Stimulated activated CD8-positive, alpha-beta memory T cell treated with anti-CD3 and anti-CD28 coated beads, Interleukin-2, amount 100 ng/mL, for 48 hours (primary cell): ENCODE results near the gene POFUT1.

Experiments used
- DNase-seq, 2 donors: peaks; one replicate each; pipeline ENCODE4 v3.0.0-alpha.2; 2020; ENCODE audit warnings: low read depth in 2 of 2

The POFUT1 gene

GRCh38 chr20:32206760-32207625, 687 bp upstream of the POFUT1 start:
- no peak for DNase-seq

GRCh38 chr20:32208499-32209154, 947 bp downstream of the POFUT1 start:
- DNase-seq: no peak

- no peak for DNase-seq
These were observed 2.3 kb downstream of the POFUT1 start for GRCh38 chr20:32209850-32210605.

- no peak for DNase-seq
These were observed 6.2 kb downstream of the POFUT1 start for GRCh38 chr20:32213870-32214269.

- DNase-seq: no peak
These were observed 7.5 kb downstream of the POFUT1 start for GRCh38 chr20:32215147-32215546.

- DNase-seq: no peak
These were observed 8.0 kb downstream of the POFUT1 start for GRCh38 chr20:32215729-32216128.

GRCh38 chr20:32216179-32217142, 8.8 kb downstream of the POFUT1 start:
- DNase-seq: no peak

GRCh38 chr20:32218156-32218900, 10.6 kb downstream of the POFUT1 start:
- no peak for DNase-seq

GRCh38 chr20:32224463-32224862, 16.8 kb downstream of the POFUT1 start:
- no peak for DNase-seq

GRCh38 chr20:32226391-32226790, 18.7 kb downstream of the POFUT1 start:
- DNase-seq: no peak

- DNase-seq: no peak
These were observed 19.6 kb downstream of the POFUT1 start for GRCh38 chr20:32227306-32227705.

- DNase-seq: no peak
These were observed 20.3 kb downstream of the POFUT1 start for GRCh38 chr20:32227744-32228688.

- DNase-seq: no peak
These were observed 21.6 kb downstream of the POFUT1 start for GRCh38 chr20:32229251-32229747.

- DNase-seq: no peak
These were observed 23.0 kb downstream of the POFUT1 start for GRCh38 chr20:32230707-32231106.

GRCh38 chr20:32231245-32231644, 23.6 kb downstream of the POFUT1 start:
- DNase-seq: no peak

- DNase-seq: no peak
These were observed 24.2 kb downstream of the POFUT1 start for GRCh38 chr20:32231847-32232246.

GRCh38 chr20:32232326-32232886, 24.7 kb downstream of the POFUT1 start:
- DNase-seq: no peak

GRCh38 chr20:32233286-32233685, 25.6 kb downstream of the POFUT1 start:
- DNase-seq: no peak
